ENCODE measurements around the gene GET4. TPM values are rescaled to one million over a fixed set of nuclear protein-coding genes. Genes with fewer than 3 reads are reported as not detected.
A peak's percentile ranks its signal among the peaks of the same experiment; 100 is the strongest.
"Not testable (repeated sequence)": the region's sequence is repeated elsewhere in the genome, so short reads cannot be mapped to it uniquely, and the experiment has no call there.

The GET4 gene
- polyA plus RNA-seq, 1 of the 3 experiments (the other 2 are of a cell fraction), result 63.1 TPM

GRCh38 chr7:923108-924041 lies 47.0 kb downstream of the GET4 start:
- Histone ChIP-seq H3K27me3 (ENCODE audit: insufficient read depth) (no peaks in the 10 kb centered on the region), H3K9me2 (no peaks in the 10 kb centered on the region), H4K20me1 (ENCODE audit: insufficient read depth) (no peaks in the 10 kb centered on the region), H3K4me2 (no peak overlapping the region; the same call in 1 of the 2 replicates), H3K36me3 (replicated peaks in 1 of 2; ENCODE audit: control insufficient read depth in 1 of 2, insufficient read depth in 2 of 2, low read length in 1 of 2) (no peaks in the 10 kb centered on the region), H3K4me3 (ENCODE audit: low read depth in 2 of 2, low read length in 1 of 2) (no peak overlapping the region), H3K79me2 (ENCODE audit: insufficient read depth) (no peaks in the 10 kb centered on the region), H2AFZ (ENCODE audit: low read depth) (no peak overlapping the region), H3F3A (replicated peaks; ENCODE audit: insufficient read depth) (no peaks in the 10 kb centered on the region), H3K27ac (ENCODE audit: low read depth in 2 of 2, low read length in 1 of 2) (no peak overlapping the region), H3K9ac (no peak overlapping the region), H3K4me1 (ENCODE audit: control insufficient read depth in 1 of 2, insufficient read depth in 2 of 2, low read depth in 1 of 2, low read length in 1 of 2) (peaks cover 0 to 5% of the 10 kb centered on the region in 2 experiments; a peak in 1 of 4 replicates), H3K9me3 (no peaks in the 10 kb centered on the region)
- 81% methylated on average over 30 of the region's 40 CpGs for WGBS (ENCODE audit: low lambda C conversion rate)
- DNase-seq, result no peak
- TF ChIP-seq RCOR1 (IDR thresholded peaks at IDR 0.05; ENCODE audit: low read length), result no peak
- TF ChIP-seq, protein P1, sequence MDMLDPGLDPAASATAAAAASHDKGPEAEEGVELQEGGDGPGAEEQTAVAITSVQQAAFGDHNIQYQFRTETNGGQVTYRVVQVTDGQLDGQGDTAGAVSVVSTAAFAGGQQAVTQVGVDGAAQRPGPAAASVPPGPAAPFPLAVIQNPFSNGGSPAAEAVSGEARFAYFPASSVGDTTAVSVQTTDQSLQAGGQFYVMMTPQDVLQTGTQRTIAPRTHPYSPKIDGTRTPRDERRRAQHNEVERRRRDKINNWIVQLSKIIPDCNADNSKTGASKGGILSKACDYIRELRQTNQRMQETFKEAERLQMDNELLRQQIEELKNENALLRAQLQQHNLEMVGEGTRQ (IDR thresholded peaks at IDR 0.05; ENCODE audit: borderline replicate concordance, low read depth, low read length), result no peak
- TF ChIP-seq POLR2AphosphoS5 (IDR thresholded peaks at IDR 0.05; ENCODE audit: low read depth, low read length), result no peak
- TF ChIP-seq ELF1 (IDR thresholded peaks at IDR 0.05), result no peak
- TF ChIP-seq GATA2 (CRISPR knock-in tag; IDR thresholded peaks at IDR 0.05), result no peak
- CTCF ChIA-PET, result interaction anchor here (0.7 to 4.0 kb wide), 4 partner anchors 14 to 190 kb away, joined by 3 to 28 read pairs (median 4); partner anchors contain the start of gene ADAP1
- POLR2A ChIA-PET, result no interaction called here

- H3K36me3 ChIP-seq (replicated peaks in 1 of 2; ENCODE audit: control insufficient read depth in 1 of 2, insufficient read depth in 2 of 2, low read length in 1 of 2); H3K4me1 ChIP-seq (ENCODE audit: control insufficient read depth in 1 of 2, insufficient read depth in 2 of 2, low read depth in 1 of 2, low read length in 1 of 2); POLR2A ChIA-PET; H3K9me3 ChIP-seq; H2AFZ ChIP-seq (ENCODE audit: low read depth); H3K4me2 ChIP-seq; H4K20me1 ChIP-seq (ENCODE audit: insufficient read depth); H3K27me3 ChIP-seq (ENCODE audit: insufficient read depth); H3K79me2 ChIP-seq (ENCODE audit: insufficient read depth); H3F3A ChIP-seq (replicated peaks; ENCODE audit: insufficient read depth); DNase-seq; H3K4me3 ChIP-seq (ENCODE audit: low read depth in 2 of 2, low read length in 1 of 2); H3K9ac ChIP-seq; H3K9me2 ChIP-seq; H3K27ac ChIP-seq (ENCODE audit: low read depth in 2 of 2, low read length in 1 of 2): not testable (repeated sequence)
- WGBS (ENCODE audit: low lambda C conversion rate), result 72% methylated on average over 19 of the region's 25 CpGs
- CTCF ChIA-PET, result interaction anchor here (4.0 kb wide), 1 partner anchor 15 kb away, joined by 28 read pairs; no protein-coding TSS in a partner anchor
Observed at GRCh38 chr7:924042-924441, 47.7 kb downstream of the GET4 start.

- TF ChIP-seq, protein P1 (IDR thresholded peaks at IDR 0.05; ENCODE audit: borderline replicate concordance, low read depth, low read length), result no peak
- no peak for TF ChIP-seq MXI1 (IDR thresholded peaks at IDR 0.05; ENCODE audit: low read depth, low read length)
- no peak for TF ChIP-seq TCF12 (IDR thresholded peaks at IDR 0.05)
- TF ChIP-seq EZH2phosphoT487 (IDR thresholded peaks at IDR 0.05; ENCODE audit: borderline replicate concordance, low read depth), result no peak
- TF ChIP-seq RCOR1 (IDR thresholded peaks at IDR 0.05; ENCODE audit: low read length), result no peak
- no peak for TF ChIP-seq FOXJ3 (CRISPR knock-in tag; IDR thresholded peaks at IDR 0.05)
- DNase-seq, result no peak
- H3K9ac ChIP-seq, result no peak overlapping the region
- no peaks in the 10 kb centered on the region for H3K36me3 ChIP-seq (replicated peaks in 1 of 2; ENCODE audit: control insufficient read depth in 1 of 2, insufficient read depth in 2 of 2, low read length in 1 of 2)
- H3K79me2 ChIP-seq (ENCODE audit: insufficient read depth), result no peaks in the 10 kb centered on the region
- H3K27ac ChIP-seq (ENCODE audit: low read depth in 2 of 2, low read length in 1 of 2), result no peak overlapping the region
- WGBS (ENCODE audit: low lambda C conversion rate), result 68% methylated on average over 24 of the region's 24 CpGs
- H3K4me1 ChIP-seq (ENCODE audit: control insufficient read depth in 1 of 2, insufficient read depth in 2 of 2, low read depth in 1 of 2, low read length in 1 of 2), result peaks cover 0 to 5% of the 10 kb centered on the region in 2 experiments; a peak in 1 of 4 replicates
- peaks cover 3% of the 10 kb centered on the region for H3F3A ChIP-seq (replicated peaks; ENCODE audit: insufficient read depth)
- no peaks in the 10 kb centered on the region for H4K20me1 ChIP-seq (ENCODE audit: insufficient read depth)
- H3K27me3 ChIP-seq (ENCODE audit: insufficient read depth), result no peaks in the 10 kb centered on the region
- no peak overlapping the region for H3K4me3 ChIP-seq (ENCODE audit: low read depth in 2 of 2, low read length in 1 of 2)
- no peaks in the 10 kb centered on the region for H3K9me2 ChIP-seq
- POLR2A ChIA-PET, result no interaction called here
- peak overlapping the region; percentile 30; the same call in 1 of the 2 replicates for H3K4me2 ChIP-seq
- CTCF ChIA-PET, result interaction anchor here (1.4 kb wide), 1 partner anchor 16 kb away, joined by 6 read pairs; no protein-coding TSS in a partner anchor
- H2AFZ ChIP-seq (ENCODE audit: low read depth), result no peak overlapping the region
- H3K9me3 ChIP-seq, result no peaks in the 10 kb centered on the region
Observed at GRCh38 chr7:924541-925231, 48.3 kb downstream of the GET4 start.
